ENCODE results near the gene CACHD1. TPM values are rescaled to one million over a fixed set of nuclear protein-coding genes. Genes with fewer than 3 reads are reported as not detected.

The CACHD1 gene
- total and polyA plus RNA-seq, 2 of the 8 experiments (the other 6 are each of a cell fraction or from before 2014, with no cell fraction given), result 22.2 to 42.5 TPM

GRCh38 chr1:64517640-64518039, 47.7 kb downstream of the CACHD1 start:
- Histone ChIP-seq H3K23ac (ENCODE audit: insufficient read length) (no peak overlapping the region), H3K79me1 (ENCODE audit: low read depth, low read length) (peaks cover 8% of the 10 kb centered on the region; the same call in 1 of the 2 replicates), H3K18ac (ENCODE audit: extremely low read depth, low read length) (no peak overlapping the region), H3K4me2 (ENCODE audit: insufficient read depth in 1 of 2, low read depth in 2 of 2, low read length in 2 of 2) (peak overlapping the region in 1 of 2 experiments; percentile 32; a peak in 2 of 4 replicates), H3K9me3 (ENCODE audit: insufficient read depth in 2 of 2, low read depth in 1 of 2, low read length in 1 of 2) (no peaks in the 10 kb centered on the region), H3K36me3 (ENCODE audit: control insufficient read depth in 2 of 4, insufficient read depth in 4 of 4, low read length in 3 of 4) (no peaks in the 10 kb centered on the region), H3K27me3 (replicated peaks in 1 of 4; ENCODE audit: control insufficient read depth in 3 of 4, extremely low read depth in 1 of 4, insufficient read depth in 3 of 4, low read length in 3 of 4) (peaks cover 0 to 1% (median 0%) of the 10 kb centered on the region in 4 experiments; a peak in 1 of 7 replicates), H3K79me2 (ENCODE audit: control insufficient read depth in 1 of 2, insufficient read depth in 2 of 2, low read length in 2 of 2) (peaks cover 0 to 99% of the 10 kb centered on the region in 2 experiments; a peak in 3 of 4 replicates), H3K4me3 (ENCODE audit: extremely low read depth in 1 of 4, insufficient read depth in 2 of 4, low read depth in 3 of 4, low read length in 4 of 4) (no peak overlapping the region), H2BK15ac (ENCODE audit: low read length) (no peak overlapping the region; the same call in 1 of the 2 replicates), H4K5ac (ENCODE audit: insufficient read length, low read depth, low read length) (no peak overlapping the region), H3K56ac (replicated peaks; ENCODE audit: insufficient read length, low read depth, low read length) (no peak overlapping the region), H2BK12ac (ENCODE audit: low read depth, low read length) (no peak overlapping the region), H3K27ac (ENCODE audit: low read depth, low read length) (no peak overlapping the region), H2BK20ac (ENCODE audit: low read length) (no peak overlapping the region), H3K23me2 (ENCODE audit: low read depth, low read length) (no peaks in the 10 kb centered on the region), H2BK120ac (replicated peaks; ENCODE audit: low read depth, low read length) (no peak overlapping the region), H2AK5ac (ENCODE audit: low read depth, low read length) (0 out of 2 replicates have a peak overlapping the region, but pooled peaks have one; percentile 17), H3K4ac (replicated peaks; ENCODE audit: insufficient read length, low read depth, low read length) (no peak overlapping the region), H3K14ac (ENCODE audit: insufficient read length) (no peak overlapping the region), H2BK5ac (ENCODE audit: low read depth, low read length) (no peak overlapping the region), H4K8ac (ENCODE audit: extremely low read depth, insufficient read depth, low read length) (no peak overlapping the region), H2AFZ (ENCODE audit: low read length) (no peak overlapping the region), H3K4me1 (replicated peaks in 1 of 4; ENCODE audit: control insufficient read depth in 3 of 4, insufficient read depth in 4 of 4, low read length in 3 of 4) (peaks cover 4 to 32% (median 21%) of the 10 kb centered on the region in 4 experiments), H3K9ac (replicated peaks in 1 of 4; ENCODE audit: extremely low read depth in 1 of 4, low read depth in 3 of 4, low read length in 3 of 4) (no peak overlapping the region), H4K91ac (replicated peaks; ENCODE audit: insufficient read length, low read length) (no peak overlapping the region), H4K20me1 (replicated peaks in 1 of 2; ENCODE audit: control insufficient read depth in 1 of 2, insufficient read depth in 2 of 2, low read length in 2 of 2) (peaks cover 16 to 24% of the 10 kb centered on the region in 2 experiments)
- peak; percentile 28 for FAIRE-seq
- ChIA-PET CTCF (ENCODE audit: partially characterized antibody) (interaction anchor here (0.6 to 1.4 kb wide), 6 partner anchors 8 to 158 kb away, joined by 3 to 6 read pairs (median 3); no protein-coding TSS in a partner anchor), POLR2A (ENCODE audit: partially characterized antibody) (interaction anchor here (0.9 to 1.3 kb wide), 5 partner anchors 10 to 34 kb away, joined by 3 to 5 read pairs (median 3); no protein-coding TSS in a partner anchor)
- TF ChIP-seq SUZ12 (IDR thresholded peaks at IDR 0.05; ENCODE audit: low read length), result no peak
- peak; percentile 80 for TF ChIP-seq NANOG (IDR thresholded peaks at IDR 0.05; ENCODE audit: insufficient read depth, low read depth, low read length, poor library complexity, severe bottlenecking)
- WGBS, 2 experiments (ENCODE audit: extremely low coverage in 1 of 2, insufficient coverage in 1 of 2, insufficient read length in 1 of 2, insufficient replicate concordance in 2 of 2, low coverage in 1 of 2, low lambda C conversion rate in 2 of 2, missing lambda C conversion rate in 1 of 2), result 76% methylated on average over 2 of the region's 2 CpGs; no CpG with 5 or more reads in 1 of the 2 experiments
- DNase-seq (ENCODE audit: low read depth in 1 of 2, low spot score in 2 of 2), result no peak

All from H1 (cell line).